IMR-90 (cell line): ENCODE measurements around the gene CLEC4A.
"Not testable (repeated sequence)": the region's sequence is repeated elsewhere in the genome, so short reads cannot be mapped to it uniquely, and the experiment has no call there.

Experiments used
- CEBPB ChIP-seq: IDR thresholded peaks from 2 replicates; pipeline ENCODE4 v1.6.1; 2012; ENCODE audit warnings: low read depth, low read length, improper control_type of control experiment
- MAFK ChIP-seq: IDR thresholded peaks from 2 replicates; pipeline ENCODE4 v1.6.1; 2012; ENCODE audit warnings: low read depth, low read length, improper control_type of control experiment
- POLR2A ChIP-seq: IDR thresholded peaks from 2 replicates; pipeline ENCODE4 v1.6.1; 2012; ENCODE audit warnings: mild to moderate bottlenecking, low read depth, low read length
- TF ChIP-seq, protein P1 (sequence below): conservative IDR thresholded peaks from 2 replicates; pipeline ENCODE4 v1.5.1; 2012; ENCODE audit warnings: mild to moderate bottlenecking, low read depth, low read length, improper control_type of control experiment

DNA sequence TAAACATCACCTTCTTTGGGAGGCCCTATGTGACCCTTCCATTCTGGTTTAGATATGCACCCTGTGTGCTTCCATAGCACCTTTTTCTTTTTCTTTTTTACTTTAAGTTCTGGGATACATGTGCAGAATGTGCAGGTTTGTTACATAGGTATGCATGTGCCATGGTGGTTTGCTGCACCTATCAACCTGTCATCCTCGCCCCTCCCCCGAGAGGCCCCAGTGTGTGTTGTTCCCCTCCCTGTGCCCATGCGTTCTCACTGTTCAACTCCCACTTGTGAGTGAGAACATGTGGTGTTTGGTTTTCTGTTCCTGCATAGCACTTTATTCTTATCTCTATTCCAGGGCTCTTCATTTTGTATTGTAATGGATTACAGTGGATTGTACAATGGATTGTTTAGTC is 39.1 kb upstream of the CLEC4A start:
- not testable (repeated sequence) for TF ChIP-seq POLR2A, MAFK, CEBPB
- TF ChIP-seq, protein P1, sequence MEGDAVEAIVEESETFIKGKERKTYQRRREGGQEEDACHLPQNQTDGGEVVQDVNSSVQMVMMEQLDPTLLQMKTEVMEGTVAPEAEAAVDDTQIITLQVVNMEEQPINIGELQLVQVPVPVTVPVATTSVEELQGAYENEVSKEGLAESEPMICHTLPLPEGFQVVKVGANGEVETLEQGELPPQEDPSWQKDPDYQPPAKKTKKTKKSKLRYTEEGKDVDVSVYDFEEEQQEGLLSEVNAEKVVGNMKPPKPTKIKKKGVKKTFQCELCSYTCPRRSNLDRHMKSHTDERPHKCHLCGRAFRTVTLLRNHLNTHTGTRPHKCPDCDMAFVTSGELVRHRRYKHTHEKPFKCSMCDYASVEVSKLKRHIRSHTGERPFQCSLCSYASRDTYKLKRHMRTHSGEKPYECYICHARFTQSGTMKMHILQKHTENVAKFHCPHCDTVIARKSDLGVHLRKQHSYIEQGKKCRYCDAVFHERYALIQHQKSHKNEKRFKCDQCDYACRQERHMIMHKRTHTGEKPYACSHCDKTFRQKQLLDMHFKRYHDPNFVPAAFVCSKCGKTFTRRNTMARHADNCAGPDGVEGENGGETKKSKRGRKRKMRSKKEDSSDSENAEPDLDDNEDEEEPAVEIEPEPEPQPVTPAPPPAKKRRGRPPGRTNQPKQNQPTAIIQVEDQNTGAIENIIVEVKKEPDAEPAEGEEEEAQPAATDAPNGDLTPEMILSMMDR: not testable (repeated sequence)
